Chondrocyte (in vitro differentiated cells): ENCODE results near the gene SIGLEC10. TPM values are rescaled to one million over a fixed set of nuclear protein-coding genes. Genes with fewer than 3 reads are reported as not detected.
"Not testable (repeated sequence)": the region's sequence is repeated elsewhere in the genome, so short reads cannot be mapped to it uniquely, and the experiment has no call there.

Source experiments
- DNase-seq: peaks from one replicate; pipeline ENCODE4 v3.0.0; 2021; ENCODE audit warnings: mixed read lengths, low spot score
- H3K27ac Mint-ChIP-seq: one replicate; pipeline ENCODE4 v1.8.0; 2021; ENCODE audit warnings: mild to moderate bottlenecking, moderate library complexity, mixed read lengths; ENCODE audit not compliant: unreplicated experiment
- H3K27me3 Mint-ChIP-seq: 2 replicates; pipeline ENCODE4 v1.8.0; 2021; ENCODE audit warnings: low read depth, mixed read lengths
- H3K36me3 Mint-ChIP-seq: 2 replicates; pipeline ENCODE4 v1.8.0; 2021; ENCODE audit warnings: low read depth, mixed read lengths
- H3K4me1 Mint-ChIP-seq: 2 replicates; pipeline ENCODE4 v1.8.0; 2021; ENCODE audit warnings: low read depth, mild to moderate bottlenecking, mixed read lengths
- H3K4me3 Mint-ChIP-seq: one replicate; pipeline ENCODE4 v1.8.0; 2021; ENCODE audit warnings: mild to moderate bottlenecking, moderate library complexity, mixed read lengths; ENCODE audit not compliant: unreplicated experiment
- H3K9me3 Mint-ChIP-seq: 2 replicates; pipeline ENCODE4 v1.8.0; 2021; ENCODE audit warnings: low read depth, mixed read lengths
- CTCF ChIP-seq: fragments of 200-600 bp; sonication (generic); IDR thresholded peaks from 2 replicates; pipeline ENCODE4 v1.5.0; 2021; ENCODE audit warnings: antibody characterized with exemption, mild to moderate bottlenecking, moderate library complexity
- total RNA-seq: library from RNA; stranded (reverse); gene quantifications from 3 replicates; pipeline ENCODE4 v1.2.1, GENCODE V29; 2021

The SIGLEC10 gene
- total RNA-seq, 1 donor from 2014 or later = not detected

- no peaks in the 10 kb centered on the region for H3K4me1 Mint-ChIP-seq
Observed at GRCh38 chr19:51456541-51457290, 39.3 kb upstream of the SIGLEC10 start.

DNA sequence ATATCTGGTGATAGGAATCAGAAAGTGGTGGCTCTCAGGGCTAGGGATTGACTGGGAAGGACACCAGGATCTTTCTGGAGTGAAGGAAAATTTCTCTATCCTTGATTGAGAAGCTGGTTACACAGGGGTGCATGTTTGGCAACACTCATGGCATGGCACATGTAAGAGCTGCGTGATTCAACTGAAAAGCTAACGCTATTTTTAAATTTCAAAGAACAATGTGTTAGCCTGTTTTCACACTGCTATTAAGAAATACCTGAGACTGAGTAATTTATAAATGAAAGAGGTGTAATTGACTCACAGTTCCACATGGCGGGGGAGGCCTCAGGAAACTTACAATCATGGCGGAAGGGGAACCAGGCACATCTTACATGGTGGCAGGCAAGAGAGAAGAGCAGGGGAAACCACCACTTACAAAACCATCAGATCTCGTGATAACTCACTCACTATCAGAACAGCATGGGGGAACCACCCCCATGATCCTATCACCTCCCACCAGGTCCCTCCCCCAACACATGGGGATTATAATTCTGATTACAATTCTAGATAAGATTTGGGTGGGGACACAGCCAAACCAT is 33.4 kb upstream of the SIGLEC10 start:
- Mint-ChIP-seq H3K36me3 (no peaks in the 10 kb centered on the region), H3K9me3 (peaks cover 15% of the 10 kb centered on the region), H3K27ac (no peak overlapping the region), H3K4me3 (no peak overlapping the region), H3K27me3 (no peaks in the 10 kb centered on the region), H3K4me1 (no peaks in the 10 kb centered on the region)
- DNase-seq = no peak
- TF ChIP-seq CTCF = no peak

More at GRCh38 chr19:51456541-51457290, 39.3 kb upstream of the SIGLEC10 start:
- Mint-ChIP-seq H3K36me3 (no peaks in the 10 kb centered on the region), H3K27ac (no peak overlapping the region), H3K27me3 (no peaks in the 10 kb centered on the region), H3K9me3 (peaks cover 2% of the 10 kb centered on the region), H3K4me3 (no peak overlapping the region)
- TF ChIP-seq CTCF = no peak
- DNase-seq = no peak

- no peaks in the 10 kb centered on the region for H3K4me1 Mint-ChIP-seq
- peaks cover 13% of the 10 kb centered on the region for H3K9me3 Mint-ChIP-seq
- TF ChIP-seq CTCF = no peak
- DNase-seq = no peak
- no peaks in the 10 kb centered on the region for H3K27me3 Mint-ChIP-seq
- no peaks in the 10 kb centered on the region for H3K36me3 Mint-ChIP-seq
- no peak overlapping the region for H3K27ac Mint-ChIP-seq
- no peak overlapping the region for H3K4me3 Mint-ChIP-seq
Observed at GRCh38 chr19:51448411-51449016, 31.1 kb upstream of the SIGLEC10 start.

DNA sequence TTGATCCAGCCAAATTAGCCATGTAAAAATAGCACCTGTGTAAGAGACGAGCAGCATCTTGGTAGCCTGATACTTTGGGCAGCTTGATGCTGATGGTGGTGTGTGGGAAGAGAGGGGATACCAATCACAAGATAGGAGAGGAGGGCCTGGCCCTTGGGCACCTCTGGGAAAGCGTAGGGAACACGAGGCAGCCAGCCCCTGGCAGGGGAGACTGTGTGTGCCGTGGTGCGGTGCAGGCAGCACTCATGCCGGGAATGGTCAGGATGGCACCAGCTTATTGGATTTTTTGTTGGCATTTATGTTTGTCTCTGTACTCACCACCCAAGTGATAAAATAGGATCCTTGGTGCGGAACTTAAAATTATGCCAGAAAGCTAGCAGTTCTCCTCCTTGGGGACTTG is 30.6 kb upstream of the SIGLEC10 start:
- no peak for DNase-seq
- H3K27me3 Mint-ChIP-seq = no peaks in the 10 kb centered on the region
- H3K9me3 Mint-ChIP-seq = peaks cover 13% of the 10 kb centered on the region
- H3K36me3 Mint-ChIP-seq = no peaks in the 10 kb centered on the region
- no peak overlapping the region for H3K27ac Mint-ChIP-seq
- no peaks in the 10 kb centered on the region for H3K4me1 Mint-ChIP-seq
- no peak for TF ChIP-seq CTCF
- H3K4me3 Mint-ChIP-seq = no peak overlapping the region

GRCh38 chr19:51447510-51447909 is 30.1 kb upstream of the SIGLEC10 start:
- peaks cover 13% of the 10 kb centered on the region for H3K9me3 Mint-ChIP-seq
- H3K36me3 Mint-ChIP-seq = not testable (repeated sequence)

More at GRCh38 chr19:51447510-51447909, 30.1 kb upstream of the SIGLEC10 start:
- H3K4me1 Mint-ChIP-seq, DNase-seq, H3K4me3 Mint-ChIP-seq, H3K27me3 Mint-ChIP-seq, H3K27ac Mint-ChIP-seq: not testable (repeated sequence)
